GM19463 (cell line): ENCODE results near the gene TMA7.
"Not testable (repeated sequence)": the region's sequence is repeated elsewhere in the genome, so short reads cannot be mapped to it uniquely, and the experiment has no call there.

Source experiments
- ATAC-seq: cut with Tn5 transposase; IDR thresholded peaks from one replicate; pipeline ENCODE4 v1.9.1; 2021; ENCODE audit warnings: mild to moderate bottlenecking, moderate library complexity; ENCODE audit not compliant: unreplicated experiment

TMA7 gene

DNA sequence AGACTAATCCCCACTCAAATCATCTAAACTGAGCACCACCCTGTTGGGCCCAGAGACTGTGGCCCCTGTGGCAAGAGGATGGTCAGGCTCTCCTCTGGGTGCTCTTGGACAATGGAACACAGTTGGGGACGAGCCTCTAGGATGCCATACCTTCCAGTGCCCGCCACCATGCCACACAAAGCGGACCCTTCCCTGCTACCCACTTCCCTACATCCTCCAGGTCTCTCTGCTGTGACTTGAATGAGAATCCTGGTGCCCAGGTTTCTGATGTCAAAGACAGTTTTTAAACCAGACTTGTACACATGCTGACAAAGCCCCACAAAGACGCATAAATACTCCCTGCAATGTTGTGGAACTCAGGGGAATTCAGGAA is 4.8 kb upstream of the TMA7 start:
- ATAC-seq: no peak

DNA sequence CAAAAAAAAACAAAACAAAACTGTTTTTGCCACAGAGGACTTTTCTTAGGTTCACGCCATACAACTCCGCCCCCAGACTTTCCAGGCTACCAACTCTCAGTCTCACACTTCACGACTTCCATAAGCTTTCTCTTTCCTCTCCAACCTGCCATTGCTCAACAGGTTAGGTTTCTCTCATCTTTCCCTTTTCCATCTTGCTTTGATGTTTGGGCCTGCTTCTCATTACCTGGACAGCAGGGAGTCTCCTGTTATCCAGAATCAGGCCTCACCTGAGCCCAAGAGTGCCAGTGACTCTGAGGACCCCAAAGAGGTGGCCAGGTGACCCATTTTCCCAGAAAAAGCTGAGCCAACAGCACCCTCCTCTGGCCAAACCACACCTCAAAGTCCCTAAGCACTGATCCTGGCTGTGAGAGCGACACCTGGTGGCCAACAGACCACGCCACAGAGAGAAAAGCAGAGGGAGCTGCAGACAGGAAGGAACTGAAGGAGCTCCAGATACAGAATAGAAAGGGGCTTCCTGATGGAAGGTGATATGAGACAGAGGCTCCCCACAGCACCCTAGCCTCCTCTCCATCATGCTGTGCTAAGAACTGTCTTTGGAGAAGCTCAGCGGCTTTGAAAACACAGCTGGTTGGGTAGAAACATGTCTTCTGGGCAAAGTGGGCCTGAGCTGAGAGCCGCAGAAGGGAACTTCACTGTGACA is 4.1 kb upstream of the TMA7 start:
- ATAC-seq: no peak

DNA sequence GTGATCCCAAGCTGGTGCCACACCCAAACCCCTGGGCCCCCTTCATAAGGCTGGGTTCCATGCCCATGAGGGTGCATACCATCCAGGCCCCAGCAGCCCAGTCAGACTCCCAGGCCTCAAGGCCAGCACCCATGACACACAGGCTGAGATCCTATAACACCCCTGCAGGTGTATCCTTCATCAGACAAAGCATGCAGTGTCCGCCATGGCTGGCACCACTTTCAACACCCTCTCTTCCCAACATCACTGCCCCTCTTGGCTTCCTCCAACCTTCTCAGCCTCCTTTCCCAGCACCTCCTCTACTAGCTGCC is 3.6 kb upstream of the TMA7 start:
- ATAC-seq: no peak

DNA sequence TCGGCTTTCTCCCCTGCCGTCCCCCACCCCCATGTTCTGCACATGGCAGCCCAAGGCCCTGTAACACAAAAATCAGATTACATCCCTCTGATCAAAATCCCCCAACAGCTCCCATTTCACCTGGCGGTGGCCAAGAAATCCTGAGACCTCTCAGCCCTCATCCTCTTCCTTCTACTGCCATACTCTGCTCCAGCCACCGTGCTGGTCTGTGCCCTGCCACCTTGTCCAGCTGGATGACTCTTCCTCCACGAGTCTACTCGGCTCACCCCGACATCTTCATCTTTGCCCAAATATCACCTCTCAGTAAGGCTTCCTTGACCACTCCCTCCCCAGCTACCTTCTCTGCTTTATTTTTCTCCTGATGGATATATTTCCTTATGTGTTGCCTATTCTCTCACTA is 3.2 kb upstream of the TMA7 start:
- ATAC-seq: no peak

DNA sequence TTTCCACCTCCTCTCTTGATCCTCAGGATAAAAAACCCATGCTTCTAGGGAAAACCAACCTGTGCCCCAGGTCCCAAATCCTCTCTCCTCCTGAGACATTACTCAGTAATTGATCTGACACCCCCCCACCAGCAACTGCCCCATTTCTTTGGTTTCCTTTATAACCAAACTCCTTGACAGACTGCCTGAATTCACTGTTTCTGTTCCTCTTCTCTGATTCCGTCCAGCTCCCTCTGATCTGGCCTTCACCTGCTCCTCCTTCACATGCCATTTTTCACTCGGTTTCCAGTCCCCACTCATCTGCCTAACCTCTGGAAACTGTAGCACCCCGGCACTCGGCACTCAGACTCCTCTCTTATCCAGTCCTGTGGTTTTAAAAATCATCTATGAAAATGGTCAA is 2.2 kb upstream of the TMA7 start:
- ATAC-seq: no peak

DNA sequence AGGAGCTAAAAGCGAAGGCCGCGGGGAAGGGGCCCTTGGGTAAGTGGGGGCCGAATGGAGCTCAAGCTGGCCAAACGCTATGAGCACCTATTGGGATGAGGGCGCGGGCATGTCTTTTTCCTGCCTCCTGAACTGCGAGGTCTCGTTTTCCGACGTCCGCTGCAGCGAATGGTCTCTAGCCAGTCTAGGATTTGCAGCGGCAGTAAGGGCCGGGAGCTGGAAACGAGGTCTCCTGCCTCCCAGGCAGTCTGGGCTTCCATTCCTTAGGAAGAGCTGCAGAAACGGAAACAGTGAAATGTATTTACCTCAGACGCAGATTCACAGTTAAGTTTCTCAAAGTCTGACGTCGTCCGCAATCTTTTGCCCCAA is 517 bp downstream of the TMA7 start:
- no peak for ATAC-seq

DNA sequence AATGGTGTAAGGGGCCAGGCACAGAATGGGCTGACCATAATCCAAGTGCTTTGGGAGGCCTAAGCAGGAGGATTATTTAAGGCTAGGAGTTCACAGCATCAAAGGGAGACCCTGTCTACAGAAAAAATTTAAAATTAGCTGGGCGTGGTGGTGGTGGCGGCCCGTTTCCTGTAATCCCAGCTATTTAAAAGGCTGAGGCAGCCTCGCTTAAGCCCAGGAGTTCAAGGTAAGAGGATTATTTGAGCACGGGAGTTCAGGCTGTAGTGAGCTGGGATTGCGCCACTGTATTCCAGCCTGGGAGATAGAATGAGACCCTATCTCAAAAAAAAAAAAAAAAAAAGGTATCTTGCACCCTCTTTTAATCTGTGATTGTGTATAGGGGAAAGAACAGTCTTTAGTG is 1.9 kb downstream of the TMA7 start:
- ATAC-seq: no peak

DNA sequence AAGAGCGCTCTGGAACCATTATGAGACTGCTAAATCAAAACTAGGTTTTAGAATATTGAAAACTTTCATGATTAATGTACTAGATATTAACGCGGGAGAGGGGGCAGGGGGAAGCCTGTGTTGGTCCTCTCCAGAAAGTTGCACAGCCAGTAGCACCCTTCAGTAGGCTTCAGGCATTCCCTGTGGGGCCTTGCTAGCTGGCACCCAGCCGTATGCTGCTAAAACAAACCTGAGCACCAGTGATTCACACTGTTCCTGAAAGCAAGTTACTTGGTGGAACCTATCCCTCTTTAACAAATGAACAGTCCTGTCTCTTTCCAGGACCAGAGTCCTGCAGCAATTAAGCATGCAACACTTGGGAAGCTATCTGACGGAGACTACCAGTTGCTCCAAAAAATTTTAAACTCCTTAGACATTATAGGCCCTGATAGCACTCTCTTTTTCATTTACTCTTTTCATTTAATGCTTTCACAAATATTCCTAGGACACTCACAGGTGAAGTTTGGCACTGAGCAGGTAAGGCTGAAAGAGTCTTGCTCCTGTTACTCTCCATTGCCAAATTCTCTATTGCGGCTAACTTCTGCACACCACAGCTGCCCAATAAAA is 5.3 kb downstream of the TMA7 start:
- no peak for ATAC-seq

DNA sequence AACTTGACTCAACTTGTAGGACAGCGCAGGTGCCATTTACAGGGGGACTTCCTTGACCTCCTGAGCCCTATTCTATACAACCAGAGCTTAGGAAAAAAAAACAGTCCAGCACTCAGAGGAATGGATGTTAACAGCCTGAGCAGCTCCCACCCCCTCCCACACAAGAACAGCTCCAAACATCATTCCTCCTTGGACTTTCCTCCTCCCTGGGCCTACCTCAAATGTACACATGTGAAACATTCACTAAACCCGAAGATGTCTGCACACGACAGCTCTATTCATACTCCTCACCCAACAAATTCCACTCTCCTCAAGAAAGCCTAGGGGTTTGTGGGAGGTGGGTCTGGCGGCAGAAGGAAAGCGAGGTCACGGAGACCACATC is 6.0 kb downstream of the TMA7 start:
- ATAC-seq: no peak

DNA sequence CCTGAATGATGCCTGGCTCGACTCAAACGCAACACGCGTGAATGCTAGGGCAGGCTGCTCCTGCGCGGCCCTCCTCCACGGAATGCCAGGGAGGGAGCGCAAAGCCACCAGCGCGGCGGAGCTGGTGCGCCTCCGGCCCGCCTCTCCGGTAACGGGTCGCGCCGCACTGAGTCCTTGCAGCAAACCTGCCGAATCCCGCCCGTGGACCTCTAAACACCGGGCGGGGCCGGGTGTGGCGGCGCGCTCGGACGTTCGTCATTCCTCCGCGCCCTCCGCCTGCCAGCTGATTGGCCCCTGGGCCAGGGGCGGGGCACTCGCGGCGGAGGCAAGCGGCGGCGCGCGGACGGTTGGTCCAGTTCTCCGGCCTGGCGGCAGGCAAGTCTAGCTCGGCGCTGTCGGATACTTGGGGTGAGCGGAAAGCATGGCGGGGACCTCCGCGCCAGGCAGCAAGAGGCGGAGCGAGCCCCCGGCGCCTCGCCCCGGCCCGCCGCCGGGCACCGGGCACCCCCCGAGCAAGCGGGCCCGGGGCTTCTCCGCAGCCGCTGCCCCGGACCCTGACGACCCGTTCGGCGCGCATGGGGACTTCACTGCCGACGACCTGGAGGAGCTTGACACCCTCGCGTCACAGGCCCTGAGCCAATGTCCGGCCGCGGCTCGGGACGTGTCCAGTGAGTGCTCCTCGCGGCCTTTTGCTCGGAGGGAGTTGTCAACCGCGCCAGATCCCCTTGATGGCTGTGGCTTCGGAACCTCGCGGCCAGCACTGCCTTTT is 6.6 kb downstream of the TMA7 start, which contains the start of gene ATRIP:
Gene ATRIP (plus strand): TSS at position 313 of the 769 bp plus-strand sequence. CDS start 109 bp downstream, at position 422.
- peak; percentile 86 for ATAC-seq

DNA sequence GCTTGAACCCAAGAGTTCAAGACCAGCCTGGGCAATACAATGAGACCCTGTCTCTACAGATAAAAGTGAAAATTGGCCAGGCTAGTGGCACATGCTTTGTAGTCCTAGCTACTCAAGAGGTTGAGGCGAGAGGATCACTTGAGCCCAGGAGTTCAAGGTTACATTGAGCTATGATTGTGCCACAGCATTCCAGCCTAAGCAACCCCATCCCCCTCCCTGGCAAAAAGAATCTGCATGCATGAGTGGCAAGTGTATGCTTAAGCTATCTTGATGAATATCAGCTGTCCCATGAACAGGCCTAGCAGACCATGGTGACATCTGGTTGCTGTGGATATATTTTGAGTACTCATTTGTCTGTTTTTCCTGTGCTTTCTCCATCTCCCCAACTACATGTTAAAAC is 11.2 kb downstream of the TMA7 start:
- ATAC-seq: no peak

DNA sequence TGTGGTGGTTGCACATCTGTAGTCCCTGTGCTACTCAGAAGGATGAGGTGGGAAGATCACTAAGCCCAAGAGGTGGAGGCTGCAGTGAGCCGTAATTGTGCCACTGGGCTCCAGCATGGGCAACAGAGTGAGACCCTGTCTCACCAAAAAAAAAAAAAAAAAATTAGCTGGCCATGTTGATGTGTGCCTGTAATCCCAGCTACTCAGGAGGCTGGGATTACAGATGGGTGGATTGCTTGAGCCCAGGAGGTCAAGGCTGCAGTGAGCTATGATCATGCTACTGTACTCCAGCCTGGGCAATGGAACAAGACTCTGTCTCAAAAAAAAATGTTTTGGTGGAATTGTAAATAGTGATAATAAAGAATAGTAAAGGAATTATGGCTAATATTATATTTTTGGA is 16.4 kb downstream of the TMA7 start:
- ATAC-seq: no peak

DNA sequence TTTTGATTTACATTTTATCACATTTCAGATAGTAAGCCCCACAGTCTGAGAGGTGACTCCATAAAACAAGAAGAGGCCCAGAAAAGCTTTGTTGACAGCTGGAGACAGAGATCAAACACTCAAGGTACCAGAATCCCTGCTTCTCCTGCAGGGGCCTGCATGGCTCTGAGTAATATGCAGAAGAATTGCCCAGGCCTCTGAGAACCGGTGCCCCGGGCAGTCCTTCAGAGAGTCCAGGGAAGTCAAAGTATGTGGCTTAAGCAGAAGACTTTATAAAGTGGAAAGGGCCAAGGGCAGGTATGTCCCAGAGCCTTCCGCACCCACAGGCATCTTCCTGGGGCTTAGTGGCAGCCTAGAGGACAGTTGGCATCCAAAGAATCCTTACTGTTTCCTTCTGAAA is 19.3 kb downstream of the TMA7 start:
- no peak for ATAC-seq

DNA sequence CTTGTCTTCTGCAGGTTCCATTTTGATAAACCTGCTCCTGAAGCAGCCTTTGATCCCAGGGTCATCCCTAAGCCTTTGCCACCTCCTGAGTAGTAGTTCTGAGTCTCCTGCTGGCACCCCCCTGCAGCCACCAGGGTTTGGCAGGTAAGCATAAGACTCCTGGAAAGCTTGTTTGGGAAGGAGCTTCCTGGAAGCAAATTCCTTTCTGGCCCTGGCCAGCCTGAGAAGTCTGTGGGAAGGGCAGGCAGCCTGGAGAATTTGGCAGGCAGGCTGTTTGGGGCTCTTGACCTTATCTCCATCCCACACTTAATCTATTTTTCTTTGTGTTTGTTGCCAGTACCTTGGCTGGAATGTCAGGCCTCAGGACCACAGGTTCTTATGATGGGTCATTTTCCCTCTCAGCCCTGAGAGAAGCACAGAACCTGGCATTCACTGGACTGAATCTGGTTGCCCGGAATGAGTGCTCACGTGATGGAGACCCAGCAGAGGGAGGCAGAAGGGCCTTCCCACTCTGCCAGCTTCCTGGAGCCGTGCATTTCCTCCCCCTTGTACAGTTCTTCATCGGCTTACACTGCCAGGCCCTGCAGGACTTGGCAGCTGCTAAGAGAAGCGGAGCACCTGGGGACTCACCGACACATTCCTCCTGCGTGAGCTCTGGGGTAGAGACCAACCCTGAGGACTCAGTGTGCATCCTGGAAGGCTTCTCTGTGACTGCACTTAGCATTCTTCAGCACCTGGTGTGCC is 19.9 kb downstream of the TMA7 start:
- ATAC-seq: no peak

DNA sequence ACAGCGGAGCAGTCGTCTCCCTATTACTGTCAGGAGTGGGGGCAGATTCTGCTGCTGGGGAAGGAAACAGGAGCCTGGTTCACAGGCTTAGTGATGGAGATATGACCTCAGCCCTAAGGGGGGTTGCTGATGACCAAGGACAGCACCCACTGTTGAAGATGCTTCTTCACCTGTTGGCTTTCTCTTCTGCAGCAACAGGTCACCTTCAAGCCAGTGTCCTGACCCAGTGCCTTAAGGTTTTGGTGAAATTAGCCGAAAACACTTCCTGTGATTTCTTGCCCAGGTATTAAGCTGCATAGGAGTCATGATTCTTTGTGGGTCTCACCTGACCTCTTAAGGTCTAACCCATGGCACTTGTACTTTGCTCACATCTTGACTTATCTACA is 20.5 kb downstream of the TMA7 start:
- no peak for ATAC-seq

DNA sequence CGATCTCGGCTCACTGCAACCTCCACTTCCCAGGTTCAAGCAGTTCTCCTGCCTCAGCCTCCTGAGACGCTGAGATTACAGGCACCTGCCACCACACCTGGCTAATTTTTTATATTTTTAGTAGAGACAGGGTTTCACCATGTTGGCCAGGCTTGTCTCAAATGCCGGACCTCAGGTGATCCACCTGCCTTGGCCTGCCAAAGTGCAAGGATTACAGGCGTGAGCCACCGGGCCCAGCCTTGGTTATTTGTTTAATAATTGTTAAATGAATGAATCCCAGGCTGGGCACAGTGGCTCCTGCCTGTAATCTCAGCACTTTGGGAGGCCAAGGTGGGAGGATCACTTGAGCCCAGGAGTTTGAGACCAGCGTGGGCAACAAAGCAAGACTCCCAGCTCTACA is 21.7 kb downstream of the TMA7 start:
- ATAC-seq: not testable (repeated sequence)

DNA sequence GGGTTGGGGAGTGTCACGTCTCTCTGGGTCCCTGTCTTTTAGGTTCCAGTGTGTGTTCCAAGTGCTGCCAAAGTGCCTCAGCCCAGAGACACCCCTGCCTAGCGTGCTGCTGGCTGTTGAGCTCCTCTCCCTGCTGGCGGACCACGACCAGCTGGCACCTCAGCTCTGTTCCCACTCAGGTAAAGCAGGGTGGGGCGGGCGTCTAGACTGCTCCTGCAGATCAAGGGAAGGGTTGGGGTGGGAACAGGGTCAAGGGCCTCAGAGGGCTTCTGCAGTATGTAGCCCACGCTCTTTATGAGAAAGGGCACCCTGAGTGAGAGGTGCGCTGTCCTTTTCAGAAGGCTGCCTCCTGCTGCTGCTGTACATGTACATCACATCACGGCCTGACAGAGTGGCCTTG is 23.6 kb downstream of the TMA7 start:
- no peak for ATAC-seq

DNA sequence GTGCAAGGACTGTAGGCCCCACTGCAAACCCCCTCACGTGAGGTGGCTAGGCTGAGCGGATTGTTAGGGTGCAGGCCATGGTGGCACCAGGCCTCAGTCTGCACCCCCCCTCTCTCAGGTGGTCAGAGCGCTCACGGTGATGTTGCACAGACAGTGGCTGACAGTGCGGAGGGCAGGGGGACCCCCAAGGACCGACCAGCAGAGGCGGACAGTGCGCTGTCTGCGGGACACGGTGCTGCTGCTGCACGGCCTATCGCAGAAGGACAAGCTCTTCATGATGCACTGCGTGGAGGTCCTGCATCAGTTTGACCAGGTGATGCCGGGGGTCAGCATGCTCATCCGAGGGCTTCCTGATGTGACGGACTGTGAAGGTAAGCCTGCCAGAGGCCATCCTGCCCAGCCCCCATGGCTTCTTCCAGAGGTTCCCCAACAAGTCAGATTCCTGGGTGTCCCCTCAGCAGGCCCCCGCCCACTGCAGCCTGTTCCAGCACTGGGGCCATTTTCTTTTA is 24.7 kb downstream of the TMA7 start:
- no peak for ATAC-seq

DNA sequence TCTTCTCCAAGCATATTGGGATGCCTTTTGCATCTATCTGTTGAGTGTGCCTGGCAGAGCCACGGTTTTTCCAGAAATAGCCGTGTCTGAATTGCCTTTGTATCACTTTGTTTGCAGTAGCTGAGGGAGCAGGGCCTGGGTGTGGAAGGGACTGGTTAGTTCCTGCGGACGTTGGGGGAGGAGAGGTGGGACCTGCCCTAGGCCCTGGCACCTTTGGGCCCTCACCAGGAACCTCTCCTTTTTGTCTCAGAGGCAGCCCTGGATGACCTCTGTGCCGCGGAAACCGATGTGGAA is 25.1 kb downstream of the TMA7 start:
- no peak for ATAC-seq

DNA sequence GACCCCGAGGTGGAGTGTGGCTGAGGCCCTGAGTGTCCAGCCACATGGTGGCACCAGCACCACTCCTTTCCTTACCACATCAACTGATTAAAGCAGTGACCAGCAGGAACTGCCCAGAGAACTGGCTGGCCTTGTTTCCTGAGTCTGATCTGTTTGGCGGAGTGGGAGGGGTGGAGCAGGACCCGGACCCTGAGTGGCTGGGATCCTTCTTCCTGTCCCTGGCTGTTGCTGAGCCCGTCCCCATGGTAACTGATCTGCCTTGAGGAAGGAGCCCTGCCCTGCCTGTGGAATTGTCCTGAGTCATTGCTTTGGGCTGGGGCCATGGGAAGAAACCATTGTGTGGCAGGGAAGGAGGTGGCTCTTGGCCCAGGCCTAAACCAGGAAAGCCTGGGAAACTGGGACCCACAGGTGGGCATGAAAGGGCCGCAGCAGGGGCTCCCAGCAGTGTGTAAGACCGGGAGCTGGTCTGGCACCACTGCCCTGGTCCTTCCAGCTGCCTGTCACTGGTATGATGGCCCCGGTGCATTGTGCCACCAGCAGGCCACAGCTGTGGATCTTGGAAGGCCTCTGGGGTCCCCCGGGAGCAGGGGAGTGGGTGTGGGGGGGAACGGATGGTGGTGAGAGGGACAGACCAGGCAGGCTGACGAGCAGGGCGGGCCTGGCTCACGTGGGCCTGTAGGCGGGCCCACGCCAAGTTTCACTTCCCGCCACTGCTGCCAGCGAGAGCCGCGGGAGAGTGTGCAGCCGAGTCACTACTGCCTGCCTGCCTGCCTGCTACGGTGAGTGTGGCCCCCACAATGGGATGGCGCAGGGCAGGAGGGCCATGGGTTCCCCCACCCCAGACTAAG is 25.7 kb downstream of the TMA7 start:
- ATAC-seq: peak; percentile 97
